Measurements from ENCODE around the gene CAMK1D.

The CAMK1D gene

GRCh38 chr10:12500381-12501303 is 151.3 kb downstream of the CAMK1D start:
- Histone ChIP-seq H3K9ac (ENCODE audit: low read depth, low read length) (no peak overlapping the region), H3K4me2 (ENCODE audit: insufficient read depth, low read length) (no peak overlapping the region), H3K4me1 (ENCODE audit: insufficient read depth, low read length) (no peaks in the 10 kb centered on the region), H4K20me1 (ENCODE audit: insufficient read depth, low read length) (peaks cover 18% of the 10 kb centered on the region), H3K36me3 (ENCODE audit: insufficient read depth, low read length) (no peaks in the 10 kb centered on the region), H2AFZ (ENCODE audit: low read depth, low read length) (no peak overlapping the region), H3K27ac (ENCODE audit: low read length) (no peak overlapping the region), H3K4me3 (ENCODE audit: low read depth in 1 of 2, low read length in 2 of 2) (no peak overlapping the region), H3K79me2 (ENCODE audit: insufficient read depth, low read length) (no peaks in the 10 kb centered on the region), H3K9me3 (ENCODE audit: insufficient read depth, low read length, severe bottlenecking) (no peaks in the 10 kb centered on the region), H3K27me3 (ENCODE audit: insufficient read depth, low read length, poor library complexity) (no peaks in the 10 kb centered on the region)
- DNase-seq (no peak), ATAC-seq (ENCODE audit: insufficient read depth, low read depth) (no peak)
- TF ChIP-seq CTCF (IDR thresholded peaks at IDR 0.05; ENCODE audit: borderline replicate concordance, extremely low read depth, low read length, poor library complexity, severe bottlenecking) (no peak), EZH2 (IDR thresholded peaks at IDR 0.05; ENCODE audit: borderline replicate concordance, low read depth, low read length, severe bottlenecking) (no peak)

- Histone ChIP-seq H3K4me1 (ENCODE audit: insufficient read depth, low read length) (no peaks in the 10 kb centered on the region), H3K27ac (ENCODE audit: low read length) (no peak overlapping the region), H3K4me3 (ENCODE audit: low read depth in 1 of 2, low read length in 2 of 2) (no peak overlapping the region), H3K27me3 (ENCODE audit: insufficient read depth, low read length, poor library complexity) (no peaks in the 10 kb centered on the region), H3K79me2 (ENCODE audit: insufficient read depth, low read length) (no peaks in the 10 kb centered on the region), H3K9me3 (ENCODE audit: insufficient read depth, low read length, severe bottlenecking) (no peaks in the 10 kb centered on the region), H3K9ac (ENCODE audit: low read depth, low read length) (no peak overlapping the region), H3K36me3 (ENCODE audit: insufficient read depth, low read length) (no peaks in the 10 kb centered on the region), H3K4me2 (ENCODE audit: insufficient read depth, low read length) (no peak overlapping the region), H4K20me1 (ENCODE audit: insufficient read depth, low read length) (peaks cover 18% of the 10 kb centered on the region), H2AFZ (ENCODE audit: low read depth, low read length) (no peak overlapping the region)
- no peak for ATAC-seq (ENCODE audit: insufficient read depth, low read depth)
- TF ChIP-seq EZH2 (IDR thresholded peaks at IDR 0.05; ENCODE audit: borderline replicate concordance, low read depth, low read length, severe bottlenecking) (no peak), CTCF (IDR thresholded peaks at IDR 0.05; ENCODE audit: borderline replicate concordance, extremely low read depth, low read length, poor library complexity, severe bottlenecking) (no peak)
- DNase-seq: no peak
Observed at GRCh38 chr10:12501324-12501723, 152.0 kb downstream of the CAMK1D start.

- H4K20me1 ChIP-seq (ENCODE audit: insufficient read depth, low read length): peaks cover 18% of the 10 kb centered on the region
- no peaks in the 10 kb centered on the region for H3K79me2 ChIP-seq (ENCODE audit: insufficient read depth, low read length)
- H3K4me1 ChIP-seq (ENCODE audit: insufficient read depth, low read length): no peaks in the 10 kb centered on the region
- H2AFZ ChIP-seq (ENCODE audit: low read depth, low read length): no peak overlapping the region
- H3K27ac ChIP-seq (ENCODE audit: low read length): no peak overlapping the region
- H3K4me2 ChIP-seq (ENCODE audit: insufficient read depth, low read length): no peak overlapping the region
- DNase-seq (no peak), ATAC-seq (ENCODE audit: insufficient read depth, low read depth) (peak; percentile 37; the same call in 1 of the 3 replicates)
- H3K4me3 ChIP-seq (ENCODE audit: low read depth in 1 of 2, low read length in 2 of 2): no peak overlapping the region
- no peaks in the 10 kb centered on the region for H3K9me3 ChIP-seq (ENCODE audit: insufficient read depth, low read length, severe bottlenecking)
- TF ChIP-seq EZH2 (IDR thresholded peaks at IDR 0.05; ENCODE audit: borderline replicate concordance, low read depth, low read length, severe bottlenecking) (no peak), CTCF (IDR thresholded peaks at IDR 0.05; ENCODE audit: borderline replicate concordance, extremely low read depth, low read length, poor library complexity, severe bottlenecking) (no peak)
- no peaks in the 10 kb centered on the region for H3K27me3 ChIP-seq (ENCODE audit: insufficient read depth, low read length, poor library complexity)
- no peaks in the 10 kb centered on the region for H3K36me3 ChIP-seq (ENCODE audit: insufficient read depth, low read length)
- H3K9ac ChIP-seq (ENCODE audit: low read depth, low read length): no peak overlapping the region
Observed at GRCh38 chr10:12501841-12502525, 152.6 kb downstream of the CAMK1D start.

All from DND-41 (cell line).